Parathyroid adenoma (tissue), 2 donors: ENCODE results near the gene AP4E1.

Experiments used
- H2AFZ ChIP-seq: fragments of 300-600 bp; sonication (generic); one replicate; pipeline ENCODE4 v1.7.0; 2017; ENCODE audit warnings: antibody characterized with exemption, mild to moderate bottlenecking
- H3K27ac ChIP-seq: fragments of 300-600 bp; sonication (generic); one replicate; pipeline ENCODE4 v1.7.0; 2017
- H3K27me3 ChIP-seq: fragments of 300-600 bp; sonication (generic); one replicate; pipeline ENCODE4 v1.7.0; 2017; ENCODE audit warnings: low read length; ENCODE audit not compliant: control insufficient read depth, insufficient read depth
- H3K36me3 ChIP-seq: fragments of 300-600 bp; sonication (generic); one replicate; pipeline ENCODE4 v1.7.0; 2017; ENCODE audit warnings: low read length; ENCODE audit not compliant: control insufficient read depth, insufficient read depth
- H3K4me1 ChIP-seq: fragments of 300-600 bp; sonication (generic); one replicate; pipeline ENCODE4 v1.7.0; 2017; ENCODE audit warnings: control low read depth
- H3K4me2 ChIP-seq: fragments of 300-600 bp; sonication (generic); one replicate; pipeline ENCODE4 v1.7.0; 2017; ENCODE audit warnings: low read length
- H3K4me3 ChIP-seq: fragments of 300-600 bp; sonication (generic); one replicate; pipeline ENCODE4 v1.7.0; 2017; ENCODE audit warnings: low read depth, low read length
- H3K79me2 ChIP-seq: fragments of 300-600 bp; sonication (generic); one replicate; pipeline ENCODE4 v1.7.0; 2017; ENCODE audit warnings: control low read depth
- H3K9ac ChIP-seq: fragments of 300-600 bp; sonication (generic); one replicate; pipeline ENCODE4 v1.7.0; 2017; ENCODE audit warnings: mild to moderate bottlenecking
- H3K9me3 ChIP-seq: fragments of 300-600 bp; sonication (generic); one replicate; pipeline ENCODE4 v1.7.0; 2017; ENCODE audit warnings: low read length; ENCODE audit not compliant: control insufficient read depth
- CTCF ChIP-seq: fragments of 300-600 bp; sonication (generic); IDR thresholded peaks from one replicate; pipeline ENCODE4 v1.7.0; 2017; ENCODE audit warnings: antibody characterized with exemption, mild to moderate bottlenecking
- donor health status: primary hyperparathyroidism.

AP4E1 gene

GRCh38 chr15:50880651-50881114, 27.8 kb upstream of the AP4E1 start:
- Histone ChIP-seq H3K27me3 (no peaks in the 10 kb centered on the region), H3K36me3 (no peaks in the 10 kb centered on the region), H3K27ac (no peak overlapping the region), H3K79me2 (no peaks in the 10 kb centered on the region), H3K4me1 (no peaks in the 10 kb centered on the region), H3K4me2 (no peak overlapping the region), H2AFZ (no peak overlapping the region), H3K9ac (no peak overlapping the region), H3K9me3 (no peaks in the 10 kb centered on the region), H3K4me3 (no peak overlapping the region)
- no peak for TF ChIP-seq CTCF

DNA sequence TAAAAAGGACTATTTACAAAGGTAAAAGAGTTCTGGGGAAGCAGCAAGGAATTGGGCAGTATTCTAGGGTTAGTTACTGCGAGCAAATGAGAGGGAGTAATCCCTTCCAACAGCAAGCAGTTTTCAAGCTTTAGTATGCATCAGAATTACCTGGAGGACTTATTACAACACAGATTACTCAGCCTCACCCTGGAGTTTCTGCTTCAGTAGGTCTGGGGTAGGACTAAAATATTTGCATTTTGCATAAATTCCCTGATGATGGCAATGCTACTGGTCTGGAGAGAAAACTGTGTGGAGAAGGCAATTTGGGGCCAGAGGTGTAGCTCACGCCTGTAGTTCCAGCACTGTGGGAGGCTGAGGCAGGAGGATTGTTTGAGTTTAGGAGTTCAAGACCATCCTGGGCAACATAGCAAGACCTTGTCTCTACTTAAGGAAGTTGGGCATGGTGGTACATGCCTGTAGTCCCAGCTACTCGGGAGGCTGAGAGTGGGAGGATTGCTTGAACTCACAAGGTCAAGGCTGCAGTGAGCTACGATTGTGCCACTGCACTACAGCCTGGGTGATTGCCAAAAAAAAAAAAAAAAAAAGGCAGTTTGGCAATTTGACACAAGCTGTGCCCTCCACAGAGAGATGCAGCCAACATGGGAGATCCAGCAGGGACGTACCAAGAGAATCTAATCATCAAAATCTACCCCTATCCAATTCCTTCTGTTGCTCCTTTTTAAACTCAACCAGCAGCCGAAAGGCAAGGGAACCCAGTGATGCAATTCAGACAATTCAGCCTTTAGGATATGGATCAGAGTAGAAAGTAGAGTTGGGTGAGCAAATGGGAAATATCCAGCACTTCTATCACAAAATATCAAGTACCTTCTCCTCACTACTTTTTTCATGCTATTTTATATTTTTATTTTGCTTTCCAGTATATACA, 27.1 kb upstream of the AP4E1 start:
- H3K4me1 ChIP-seq, result no peaks in the 10 kb centered on the region
- H3K27ac ChIP-seq, result no peak overlapping the region

GRCh38 chr15:50883903-50884302, 24.6 kb upstream of the AP4E1 start:
- no peaks in the 10 kb centered on the region for H3K27me3 ChIP-seq
- H2AFZ ChIP-seq, result no peak overlapping the region
- no peaks in the 10 kb centered on the region for H3K79me2 ChIP-seq
- no peaks in the 10 kb centered on the region for H3K36me3 ChIP-seq
- no peak overlapping the region for H3K4me3 ChIP-seq
- no peak overlapping the region for H3K9ac ChIP-seq
- TF ChIP-seq CTCF, result no peak
- H3K9me3 ChIP-seq, result no peaks in the 10 kb centered on the region
- no peak overlapping the region for H3K27ac ChIP-seq
- H3K4me1 ChIP-seq, result no peaks in the 10 kb centered on the region
- H3K4me2 ChIP-seq, result no peak overlapping the region

More for the DNA sequence above, 27.1 kb upstream of the AP4E1 start:
- H2AFZ ChIP-seq, result no peak overlapping the region
- H3K4me3 ChIP-seq, result no peak overlapping the region
- H3K36me3 ChIP-seq, result no peaks in the 10 kb centered on the region
- H3K9me3 ChIP-seq, result no peaks in the 10 kb centered on the region
- no peak for TF ChIP-seq CTCF
- H3K79me2 ChIP-seq, result no peaks in the 10 kb centered on the region
- H3K4me2 ChIP-seq, result no peak overlapping the region
- H3K27me3 ChIP-seq, result no peaks in the 10 kb centered on the region
- H3K9ac ChIP-seq, result no peak overlapping the region

GRCh38 chr15:50884540-50884939, 23.9 kb upstream of the AP4E1 start:
- Histone ChIP-seq H2AFZ (no peak overlapping the region), H3K4me3 (no peak overlapping the region), H3K9ac (no peak overlapping the region), H3K27me3 (no peaks in the 10 kb centered on the region), H3K9me3 (no peaks in the 10 kb centered on the region), H3K4me1 (no peaks in the 10 kb centered on the region), H3K4me2 (no peak overlapping the region), H3K36me3 (no peaks in the 10 kb centered on the region), H3K79me2 (no peaks in the 10 kb centered on the region), H3K27ac (no peak overlapping the region)
- TF ChIP-seq CTCF, result no peak

- H3K4me1 ChIP-seq, result no peaks in the 10 kb centered on the region
Observed at GRCh38 chr15:50886139-50886467, 22.4 kb upstream of the AP4E1 start.

More at GRCh38 chr15:50886139-50886467, 22.4 kb upstream of the AP4E1 start:
- no peaks in the 10 kb centered on the region for H3K79me2 ChIP-seq
- H3K9me3 ChIP-seq, result no peaks in the 10 kb centered on the region
- H3K4me3 ChIP-seq, result no peak overlapping the region
- H3K36me3 ChIP-seq, result no peaks in the 10 kb centered on the region
- H2AFZ ChIP-seq, result no peak overlapping the region
- no peak overlapping the region for H3K9ac ChIP-seq
- no peaks in the 10 kb centered on the region for H3K27me3 ChIP-seq
- no peak overlapping the region for H3K27ac ChIP-seq
- no peak for TF ChIP-seq CTCF
- H3K4me2 ChIP-seq, result no peak overlapping the region
